SU-DHL-6 (cell line): ENCODE measurements around the gene SAP30L.

Source experiments
- H2AFZ ChIP-seq: fragments of 200-600 bp; sonication (generic); 2 replicates; pipeline ENCODE4 v1.6.1; 2014; ENCODE audit warnings: low read depth, mild to moderate bottlenecking, moderate library complexity, mixed read lengths, antibody characterized with exemption, low read length; ENCODE audit not compliant: severe bottlenecking
- H3F3A ChIP-seq: fragments of 200-600 bp; shearing (Covaris generic); 2 replicates; pipeline ENCODE4 v1.6.0; 2016; ENCODE audit warnings: antibody characterized with exemption, mild to moderate bottlenecking; ENCODE audit not compliant: insufficient read depth
- H3K27ac ChIP-seq: fragments of 200-600 bp; sonication (generic); 2 replicates; pipeline ENCODE4 v1.5.1; 2016; ENCODE audit warnings: low read depth, mild to moderate bottlenecking, low read length, moderate library complexity, mixed read lengths
- H3K27me3 ChIP-seq: fragments of 200-600 bp; sonication (generic), shearing (Covaris generic); 2 replicates; pipeline ENCODE4 v1.6.0; 2014; ENCODE audit warnings: mild to moderate bottlenecking, low read length
- H3K36me3 ChIP-seq: fragments of 200-600 bp; sonication (generic); 2 replicates; pipeline ENCODE4 v1.6.1; 2014; ENCODE audit warnings: mild to moderate bottlenecking, low read length, mixed read lengths
- H3K4me2 ChIP-seq: fragments of 300-600, 200-600 bp; shearing (Covaris generic), sonication (generic); 2 replicates; pipeline ENCODE4 v1.6.0; 2014; ENCODE audit warnings: low read length, low read depth, mild to moderate bottlenecking; ENCODE audit not compliant: poor library complexity, severe bottlenecking
- H3K4me3 ChIP-seq: fragments of 200-600 bp; sonication (generic); 2 replicates; pipeline ENCODE4 v1.5.1; 2014; ENCODE audit warnings: antibody characterized with exemption, low read length, mild to moderate bottlenecking, mixed read lengths; ENCODE audit not compliant: insufficient read depth, poor library complexity, severe bottlenecking
- H3K79me2 ChIP-seq: fragments of 200-600 bp; sonication (generic); 2 replicates; pipeline ENCODE4 v1.6.1; 2014; ENCODE audit warnings: mild to moderate bottlenecking, low read length, moderate library complexity; ENCODE audit not compliant: insufficient read depth
- H3K9ac ChIP-seq: fragments of 200-600 bp; sonication (generic); 2 replicates; pipeline ENCODE4 v1.7.0; 2014; ENCODE audit warnings: mild to moderate bottlenecking, low read length
- H3K9me2 ChIP-seq: fragments of 200-600 bp; sonication (generic); replicated peaks from 2 replicates; pipeline ENCODE4 v1.6.1; 2014; ENCODE audit warnings: low read length; ENCODE audit not compliant: insufficient read depth
- H3K9me3 ChIP-seq: fragments of 200-600 bp; sonication (generic); 2 replicates; pipeline ENCODE4 v1.6.1; 2014; ENCODE audit warnings: low read length, mixed read lengths; ENCODE audit not compliant: insufficient read depth
- H4K20me1 ChIP-seq: fragments of 200-600 bp; sonication (generic); 2 replicates; pipeline ENCODE4 v1.6.1; 2014; ENCODE audit warnings: low read depth, mild to moderate bottlenecking, antibody characterized with exemption, low read length, moderate library complexity, mixed read lengths
- EZH2phosphoT487 ChIP-seq: fragments of 200-600 bp; sonication (generic), shearing (Covaris generic); conservative IDR thresholded peaks from 2 replicates; pipeline ENCODE4 v1.6.1; 2018; ENCODE audit warnings: mild to moderate bottlenecking, antibody characterized with exemption, low read length, moderate library complexity, mixed read lengths
- TF ChIP-seq, protein P1 (sequence below): fragments of 200-600 bp; sonication (generic); IDR thresholded peaks from one replicate; pipeline ENCODE4 v1.5.1; 2017; ENCODE audit warnings: antibody characterized with exemption, mild to moderate bottlenecking, low read length, moderate library complexity; ENCODE audit not compliant: insufficient read depth, poor library complexity, severe bottlenecking

SAP30L gene

DNA sequence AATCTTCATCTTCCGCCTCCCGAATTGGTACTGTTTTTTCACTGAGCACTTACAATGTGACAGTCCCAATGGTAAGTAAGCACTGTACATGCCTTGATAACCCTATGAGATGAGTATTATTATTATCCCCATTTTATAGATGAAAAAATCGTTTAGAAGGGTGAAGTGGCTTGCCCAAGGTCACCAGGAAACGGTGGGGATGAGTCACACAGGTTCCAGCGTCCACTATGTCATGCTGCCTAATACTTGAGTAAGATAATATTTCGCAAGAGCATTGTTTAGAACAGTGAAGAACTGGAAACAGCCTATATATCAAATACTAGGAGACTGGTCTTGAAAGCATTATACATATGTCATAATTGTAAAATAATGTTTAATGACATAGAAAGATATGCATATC is 19.4 kb downstream of the SAP30L start:
- H3K27ac ChIP-seq = no peak overlapping the region
- H3K9ac ChIP-seq = no peak overlapping the region
- no peak overlapping the region for H3K4me3 ChIP-seq
- H3K79me2 ChIP-seq = no peaks in the 10 kb centered on the region
- TF ChIP-seq, protein P1, sequence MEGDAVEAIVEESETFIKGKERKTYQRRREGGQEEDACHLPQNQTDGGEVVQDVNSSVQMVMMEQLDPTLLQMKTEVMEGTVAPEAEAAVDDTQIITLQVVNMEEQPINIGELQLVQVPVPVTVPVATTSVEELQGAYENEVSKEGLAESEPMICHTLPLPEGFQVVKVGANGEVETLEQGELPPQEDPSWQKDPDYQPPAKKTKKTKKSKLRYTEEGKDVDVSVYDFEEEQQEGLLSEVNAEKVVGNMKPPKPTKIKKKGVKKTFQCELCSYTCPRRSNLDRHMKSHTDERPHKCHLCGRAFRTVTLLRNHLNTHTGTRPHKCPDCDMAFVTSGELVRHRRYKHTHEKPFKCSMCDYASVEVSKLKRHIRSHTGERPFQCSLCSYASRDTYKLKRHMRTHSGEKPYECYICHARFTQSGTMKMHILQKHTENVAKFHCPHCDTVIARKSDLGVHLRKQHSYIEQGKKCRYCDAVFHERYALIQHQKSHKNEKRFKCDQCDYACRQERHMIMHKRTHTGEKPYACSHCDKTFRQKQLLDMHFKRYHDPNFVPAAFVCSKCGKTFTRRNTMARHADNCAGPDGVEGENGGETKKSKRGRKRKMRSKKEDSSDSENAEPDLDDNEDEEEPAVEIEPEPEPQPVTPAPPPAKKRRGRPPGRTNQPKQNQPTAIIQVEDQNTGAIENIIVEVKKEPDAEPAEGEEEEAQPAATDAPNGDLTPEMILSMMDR = no peak
- no peak for TF ChIP-seq EZH2phosphoT487
- no peak overlapping the region for H3K4me2 ChIP-seq
- H3K27me3 ChIP-seq = no peaks in the 10 kb centered on the region
- no peaks in the 10 kb centered on the region for H4K20me1 ChIP-seq
- H3F3A ChIP-seq = no peaks in the 10 kb centered on the region
- H3K9me2 ChIP-seq = no peaks in the 10 kb centered on the region
- H3K36me3 ChIP-seq = no peaks in the 10 kb centered on the region
- no peaks in the 10 kb centered on the region for H3K9me3 ChIP-seq
- no peak overlapping the region for H2AFZ ChIP-seq

DNA sequence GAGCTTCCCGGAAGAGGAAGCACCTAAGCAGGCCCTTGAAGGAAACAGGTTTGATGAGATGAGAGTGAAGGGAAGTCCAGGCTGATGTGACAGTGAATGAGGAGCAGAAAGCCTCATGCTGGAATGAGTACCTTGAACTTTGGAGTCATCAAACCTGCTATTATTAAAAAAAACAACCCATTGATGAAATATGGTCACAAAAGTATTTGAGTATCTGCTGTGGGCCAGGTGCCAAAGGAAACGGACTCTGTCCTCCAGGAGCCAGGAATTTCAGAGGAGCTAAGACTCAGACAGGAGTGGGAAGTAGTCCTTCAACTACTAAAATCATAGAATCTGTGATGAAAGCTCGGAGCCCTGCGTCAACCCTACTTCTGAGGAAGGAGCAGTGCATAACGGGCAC is 20.4 kb downstream of the SAP30L start:
- Histone ChIP-seq H4K20me1 (no peaks in the 10 kb centered on the region), H3K9me3 (no peaks in the 10 kb centered on the region), H3K4me3 (no peak overlapping the region), H3K4me2 (no peak overlapping the region), H2AFZ (no peak overlapping the region), H3K36me3 (no peaks in the 10 kb centered on the region), H3K79me2 (no peaks in the 10 kb centered on the region), H3K27me3 (no peaks in the 10 kb centered on the region), H3K27ac (no peak overlapping the region), H3K9ac (no peak overlapping the region), H3F3A (no peaks in the 10 kb centered on the region), H3K9me2 (no peaks in the 10 kb centered on the region)
- TF ChIP-seq EZH2phosphoT487 = no peak
- TF ChIP-seq, protein P1 = no peak

DNA sequence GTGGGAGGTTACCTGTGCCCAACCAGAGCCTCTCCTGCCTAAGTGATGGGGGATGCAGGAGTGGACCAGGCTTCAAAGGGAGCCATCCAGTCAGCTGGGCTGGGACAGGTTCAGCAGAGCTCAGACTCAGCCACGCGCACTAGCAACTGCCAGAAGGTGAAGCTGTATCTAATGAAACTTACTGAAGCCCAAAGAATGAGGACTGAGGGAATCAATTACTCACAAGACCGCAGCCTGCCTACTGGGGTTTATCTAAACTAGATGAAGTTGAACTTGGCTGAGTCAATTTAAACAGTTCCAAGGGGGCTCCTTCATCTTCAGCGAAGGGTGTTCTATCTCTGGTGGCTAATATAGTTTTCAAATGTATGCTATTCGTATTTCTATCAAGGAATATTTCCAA is 20.9 kb downstream of the SAP30L start:
- Histone ChIP-seq H3K9me2 (no peaks in the 10 kb centered on the region), H3K9me3 (no peaks in the 10 kb centered on the region), H3K79me2 (no peaks in the 10 kb centered on the region), H3K4me2 (no peak overlapping the region), H3K9ac (no peak overlapping the region), H3K36me3 (no peaks in the 10 kb centered on the region), H3F3A (no peaks in the 10 kb centered on the region), H2AFZ (no peak overlapping the region), H3K27me3 (no peaks in the 10 kb centered on the region), H3K27ac (no peak overlapping the region), H3K4me3 (no peak overlapping the region), H4K20me1 (no peaks in the 10 kb centered on the region)
- TF ChIP-seq, protein P1 = no peak
- no peak for TF ChIP-seq EZH2phosphoT487
